GM18858 (cell line): ENCODE results near the gene RAF1.

Source experiments
- ATAC-seq: cut with Tn5 transposase; IDR thresholded peaks from one replicate; pipeline ENCODE4 v1.9.1; 2021; ENCODE audit not compliant: unreplicated experiment

RAF1 gene

GRCh38 chr3:12598890-12599289, 65.0 kb downstream of the RAF1 start:
- no peak for ATAC-seq

GRCh38 chr3:12593473-12593872, 70.4 kb downstream of the RAF1 start:
- ATAC-seq = no peak

GRCh38 chr3:12591997-12592715, 71.8 kb downstream of the RAF1 start:
- no peak for ATAC-seq

GRCh38 chr3:12591456-12591855, 72.5 kb downstream of the RAF1 start:
- no peak for ATAC-seq

- no peak for ATAC-seq
These were observed 73.8 kb downstream of the RAF1 start for GRCh38 chr3:12590096-12590495.

- no peak for ATAC-seq
These were observed 75.6 kb downstream of the RAF1 start for GRCh38 chr3:12588039-12589009.

GRCh38 chr3:12586403-12586802, 77.5 kb downstream of the RAF1 start:
- ATAC-seq = no peak

- no peak for ATAC-seq
These were observed 77.9 kb downstream of the RAF1 start for GRCh38 chr3:12585970-12586369.

GRCh38 chr3:12585181-12585580, 78.7 kb downstream of the RAF1 start:
- ATAC-seq = no peak

- no peak for ATAC-seq
These were observed 79.8 kb downstream of the RAF1 start for GRCh38 chr3:12584083-12584482.

- no peak for ATAC-seq
These were observed 80.6 kb downstream of the RAF1 start for GRCh38 chr3:12583280-12583679.

GRCh38 chr3:12582730-12583129, 81.2 kb downstream of the RAF1 start:
- no peak for ATAC-seq

GRCh38 chr3:12579905-12580304, 84.0 kb downstream of the RAF1 start:
- no peak for ATAC-seq

GRCh38 chr3:12579456-12579855, 84.5 kb downstream of the RAF1 start:
- ATAC-seq = no peak

GRCh38 chr3:12578742-12579141, 85.2 kb downstream of the RAF1 start:
- no peak for ATAC-seq

- no peak for ATAC-seq
These were observed 86.5 kb downstream of the RAF1 start for GRCh38 chr3:12577379-12577778.

- ATAC-seq = no peak
These were observed 89.3 kb downstream of the RAF1 start for GRCh38 chr3:12574661-12575060.

GRCh38 chr3:12574131-12574530, 89.8 kb downstream of the RAF1 start:
- no peak for ATAC-seq

- no peak for ATAC-seq
These were observed 91.9 kb downstream of the RAF1 start for GRCh38 chr3:12571986-12572385.

GRCh38 chr3:12569836-12570235, 94.1 kb downstream of the RAF1 start:
- no peak for ATAC-seq

- ATAC-seq = no peak
These were observed 95.2 kb downstream of the RAF1 start for GRCh38 chr3:12568747-12569146.

GRCh38 chr3:12566976-12567375, 96.9 kb downstream of the RAF1 start:
- no peak for ATAC-seq
